ENCODE data around the gene GTF2F2. TPM values are rescaled to one million over a fixed set of nuclear protein-coding genes. Genes with fewer than 3 reads are reported as not detected.
A peak's percentile ranks its signal among the peaks of the same experiment; 100 is the strongest.

The GTF2F2 gene
- total RNA-seq, 1 experiment from 2014 or later, result 28.1 TPM

- ChIA-PET POLR2A (no interaction called here), CTCF (interaction anchor here (0.6 kb wide), 2 partner anchors 181 to 211 kb away, joined by 3 read pairs; no protein-coding TSS in a partner anchor)
- no peaks in the 10 kb centered on the region; the same call in 1 of the 2 replicates for H3K36me3 ChIP-seq (ENCODE audit: control insufficient read depth, insufficient read depth, low read length)
- Mint-ChIP-seq H3K27me3 (ENCODE audit: insufficient read depth, unreplicated experiment) (no peaks in the 10 kb centered on the region), H3K9me3 (ENCODE audit: unreplicated experiment) (no peaks in the 10 kb centered on the region), H3K4me3 (ENCODE audit: unreplicated experiment) (no peak overlapping the region), H3K36me3 (ENCODE audit: insufficient read depth, unreplicated experiment) (no peaks in the 10 kb centered on the region), H3K4me1 (ENCODE audit: low read depth, unreplicated experiment) (no peaks in the 10 kb centered on the region), H3K27ac (ENCODE audit: unreplicated experiment) (no peak overlapping the region)
- intact Hi-C loops (cut with micrococcal nuclease; ENCODE audit: unreplicated experiment), result no loop called here
- H3K4me3 ChIP-seq (ENCODE audit: low read depth, low read length), result peak overlapping the region; percentile 64
- BruUV-seq (replicated peaks), result no TSS peak
- DNase-seq, result peak in 1 of 2 experiments; percentile 14
- H3K9me3 ChIP-seq, result no peaks in the 10 kb centered on the region
- H3K4me1 ChIP-seq, result peaks cover 11% of the 10 kb centered on the region
- H3K27me3 ChIP-seq (replicated peaks; ENCODE audit: control insufficient read depth, insufficient read depth, low read length), result no peaks in the 10 kb centered on the region
- TF ChIP-seq CTCF (IDR thresholded peaks at IDR 0.05; ENCODE audit: insufficient read depth in 1 of 2, low read depth in 1 of 2, low read length in 1 of 2, severe bottlenecking in 1 of 2, unreplicated experiment in 1 of 2), result no peak
Measured at GRCh38 chr13:45119469-45119990, 780 bp upstream of the GTF2F2 start.

GRCh38 chr13:45120967-45121831, 889 bp downstream of the GTF2F2 start:
- Histone ChIP-seq H3K4me1 (peaks cover 11% of the 10 kb centered on the region), H3K27me3 (replicated peaks; ENCODE audit: control insufficient read depth, insufficient read depth, low read length) (no peaks in the 10 kb centered on the region), H3K36me3 (ENCODE audit: control insufficient read depth, insufficient read depth, low read length) (no peaks in the 10 kb centered on the region; the same call in 1 of the 2 replicates), H3K9me3 (no peaks in the 10 kb centered on the region), H3K4me3 (ENCODE audit: low read depth, low read length) (peak overlapping the region; percentile 64)
- intact Hi-C loops (cut with micrococcal nuclease; ENCODE audit: unreplicated experiment), result loop anchor here (1.0 kb wide), 2 partner anchors 74 to 188 kb away; no protein-coding TSS in a partner anchor
- BruUV-seq (replicated peaks), result no TSS peak
- Mint-ChIP-seq H3K36me3 (ENCODE audit: insufficient read depth, unreplicated experiment) (no peaks in the 10 kb centered on the region), H3K4me1 (ENCODE audit: low read depth, unreplicated experiment) (no peaks in the 10 kb centered on the region), H3K9me3 (ENCODE audit: unreplicated experiment) (no peaks in the 10 kb centered on the region), H3K27me3 (ENCODE audit: insufficient read depth, unreplicated experiment) (no peaks in the 10 kb centered on the region), H3K4me3 (ENCODE audit: unreplicated experiment) (no peak overlapping the region), H3K27ac (ENCODE audit: unreplicated experiment) (no peak overlapping the region)
- POLR2A ChIA-PET, result no interaction called here
- peak; percentile 15 to 30 for TF ChIP-seq CTCF (IDR thresholded peaks at IDR 0.05; ENCODE audit: insufficient read depth in 1 of 2, low read depth in 1 of 2, low read length in 1 of 2, severe bottlenecking in 1 of 2, unreplicated experiment in 1 of 2)
- peak in 1 of 2 experiments; percentile 10 for DNase-seq
- CTCF ChIA-PET, result interaction anchor here (0.9 kb wide), 1 partner anchor 74 kb away, joined by 4 read pairs; no protein-coding TSS in a partner anchor

- CTCF ChIA-PET, result interaction anchor here (0.5 kb wide), 1 partner anchor 187 kb away, joined by 6 read pairs; no protein-coding TSS in a partner anchor
- no peaks in the 10 kb centered on the region for H3K27me3 ChIP-seq (replicated peaks; ENCODE audit: control insufficient read depth, insufficient read depth, low read length)
- no peaks in the 10 kb centered on the region for H3K27me3 Mint-ChIP-seq (ENCODE audit: insufficient read depth, unreplicated experiment)
- POLR2A ChIA-PET, result no interaction called here
- no peak for TF ChIP-seq CTCF (IDR thresholded peaks at IDR 0.05; ENCODE audit: insufficient read depth in 1 of 2, low read depth in 1 of 2, low read length in 1 of 2, severe bottlenecking in 1 of 2, unreplicated experiment in 1 of 2)
- DNase-seq, result no peak
- H3K4me3 Mint-ChIP-seq (ENCODE audit: unreplicated experiment), result no peak overlapping the region
- no peaks in the 10 kb centered on the region for H3K36me3 Mint-ChIP-seq (ENCODE audit: insufficient read depth, unreplicated experiment)
- no peaks in the 10 kb centered on the region for H3K4me1 Mint-ChIP-seq (ENCODE audit: low read depth, unreplicated experiment)
- H3K4me3 ChIP-seq (ENCODE audit: low read depth, low read length), result no peak overlapping the region
- intact Hi-C loops (cut with micrococcal nuclease; ENCODE audit: unreplicated experiment), result no loop called here
- H3K9me3 Mint-ChIP-seq (ENCODE audit: unreplicated experiment), result no peaks in the 10 kb centered on the region
- no peaks in the 10 kb centered on the region; the same call in 1 of the 2 replicates for H3K36me3 ChIP-seq (ENCODE audit: control insufficient read depth, insufficient read depth, low read length)
- H3K27ac Mint-ChIP-seq (ENCODE audit: unreplicated experiment), result no peak overlapping the region
- H3K9me3 ChIP-seq, result no peaks in the 10 kb centered on the region
- BruUV-seq (replicated peaks), result no TSS peak
- H3K4me1 ChIP-seq, result peaks cover 11% of the 10 kb centered on the region
Measured at GRCh38 chr13:45122941-45123340, 2.6 kb downstream of the GTF2F2 start.

Data from Caco-2 (cell line).